Activated CD8-positive, alpha-beta T cell treated with anti-CD3 and anti-CD28 coated beads for 36 hours (primary cell): ENCODE data around the gene ANKS3. TPM values are rescaled to one million over a fixed set of nuclear protein-coding genes. Genes with fewer than 3 reads are reported as not detected.

Source experiments
- ATAC-seq: fragments of 200-7000 bp; cut with Tn5 transposase; one replicate; pipeline ENCODE4 v1.10.0; 2021; ENCODE audit warnings: mild to moderate bottlenecking, moderate library complexity
- CTCF ChIA-PET: fragments of 350-600 bp; sonication (Branson Sonifier 250); formaldehyde crosslinking; loops from one replicate; lab custom pipeline; 2021; ENCODE audit warnings: antibody characterized with exemption; lab: Charles Lee
- POLR2A ChIA-PET: fragments of 350-600 bp; sonication (Branson Sonifier 250); formaldehyde crosslinking; loops from one replicate; lab custom pipeline; 2021; ENCODE audit warnings: antibody characterized with exemption; lab: Charles Lee
- DNase-seq: peaks from one replicate; pipeline ENCODE4 v3.0.0-alpha.2; 2020
- H3K27ac Mint-ChIP-seq: one replicate; pipeline ENCODE4 v1.8.0; 2021; ENCODE audit warnings: mild to moderate bottlenecking, mixed read lengths
- H3K27me3 Mint-ChIP-seq: one replicate; pipeline ENCODE4 v1.8.0; 2021; ENCODE audit warnings: mixed read lengths
- H3K36me3 Mint-ChIP-seq: one replicate; pipeline ENCODE4 v1.8.0; 2021; ENCODE audit warnings: low read depth, mixed read lengths
- H3K4me1 Mint-ChIP-seq: one replicate; pipeline ENCODE4 v1.8.0; 2021; ENCODE audit warnings: low read depth, mixed read lengths
- H3K4me3 Mint-ChIP-seq: one replicate; pipeline ENCODE4 v1.8.0; 2021; ENCODE audit warnings: mild to moderate bottlenecking, moderate library complexity, mixed read lengths
- H3K9me3 Mint-ChIP-seq: one replicate; pipeline ENCODE4 v1.8.0; 2021; ENCODE audit warnings: mixed read lengths
- intact Hi-C: fragments of 100-400 bp; cut with micrococcal nuclease; formaldehyde crosslinking; loops from one replicate; pipeline ENCODE4 v1.10.0; 2022
- total RNA-seq, 2 experiments: library from RNA; stranded (reverse); gene quantifications; one replicate each; pipeline ENCODE4 v1.2.3, GENCODE V29; 2021
- TF ChIP-seq, protein P1 (sequence below): fragments of 200-600 bp; IDR thresholded peaks from one replicate; pipeline ENCODE4 v1.8.0; 2022; ENCODE audit warnings: antibody characterized with exemption, mild to moderate bottlenecking

ANKS3 gene
- total RNA-seq, 2 experiments from 2014 or later: 13.0 to 13.8 TPM

DNA sequence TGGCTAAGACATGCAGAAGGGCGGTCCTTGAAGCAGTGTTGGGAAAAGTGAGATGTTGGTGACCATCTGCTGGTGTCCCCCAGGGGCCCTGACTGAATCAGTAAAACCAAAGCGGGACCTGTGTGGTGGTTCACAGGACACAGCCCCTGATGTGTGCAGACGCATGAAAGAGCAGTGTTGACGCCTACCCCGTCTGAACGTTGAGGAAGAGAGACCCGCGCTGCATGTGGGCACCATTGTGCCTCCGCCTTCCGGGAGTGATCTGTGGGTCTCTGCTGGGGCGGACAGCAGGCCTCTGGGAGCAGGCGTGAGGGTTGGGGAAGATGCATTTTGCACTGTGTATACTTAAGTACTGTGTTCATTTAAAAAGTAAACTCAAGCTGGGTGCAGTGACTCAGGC, 77.8 kb downstream of the ANKS3 start:
- peaks cover 19% of the 10 kb centered on the region for H3K36me3 Mint-ChIP-seq
- POLR2A ChIA-PET: no interaction called here

DNA sequence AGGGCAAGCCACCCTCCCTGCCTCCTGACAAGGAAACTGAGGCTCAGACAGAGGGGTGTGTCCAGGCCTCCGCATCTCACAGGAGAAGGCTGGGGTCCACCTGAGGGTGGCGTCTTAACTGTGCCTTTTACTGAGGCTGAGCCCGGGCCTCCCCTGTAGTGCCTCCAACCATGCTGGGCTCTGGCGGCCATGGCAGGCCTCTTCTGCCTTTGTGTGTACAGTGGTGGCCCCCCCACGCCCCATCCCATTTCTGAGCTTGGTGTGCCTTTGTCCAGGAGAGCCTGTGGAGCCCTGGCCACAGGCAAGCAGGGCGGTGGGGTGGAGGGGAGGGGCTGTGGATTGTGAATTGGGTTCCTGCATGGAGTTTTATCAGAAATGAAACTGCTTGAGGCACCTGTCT, 78.3 kb downstream of the ANKS3 start:
- ChIA-PET CTCF (no interaction called here), POLR2A (no interaction called here)
- TF ChIP-seq, protein P1, sequence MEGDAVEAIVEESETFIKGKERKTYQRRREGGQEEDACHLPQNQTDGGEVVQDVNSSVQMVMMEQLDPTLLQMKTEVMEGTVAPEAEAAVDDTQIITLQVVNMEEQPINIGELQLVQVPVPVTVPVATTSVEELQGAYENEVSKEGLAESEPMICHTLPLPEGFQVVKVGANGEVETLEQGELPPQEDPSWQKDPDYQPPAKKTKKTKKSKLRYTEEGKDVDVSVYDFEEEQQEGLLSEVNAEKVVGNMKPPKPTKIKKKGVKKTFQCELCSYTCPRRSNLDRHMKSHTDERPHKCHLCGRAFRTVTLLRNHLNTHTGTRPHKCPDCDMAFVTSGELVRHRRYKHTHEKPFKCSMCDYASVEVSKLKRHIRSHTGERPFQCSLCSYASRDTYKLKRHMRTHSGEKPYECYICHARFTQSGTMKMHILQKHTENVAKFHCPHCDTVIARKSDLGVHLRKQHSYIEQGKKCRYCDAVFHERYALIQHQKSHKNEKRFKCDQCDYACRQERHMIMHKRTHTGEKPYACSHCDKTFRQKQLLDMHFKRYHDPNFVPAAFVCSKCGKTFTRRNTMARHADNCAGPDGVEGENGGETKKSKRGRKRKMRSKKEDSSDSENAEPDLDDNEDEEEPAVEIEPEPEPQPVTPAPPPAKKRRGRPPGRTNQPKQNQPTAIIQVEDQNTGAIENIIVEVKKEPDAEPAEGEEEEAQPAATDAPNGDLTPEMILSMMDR: no peak
- ATAC-seq (no peak), DNase-seq (no peak)
- Mint-ChIP-seq H3K4me3 (no peak overlapping the region), H3K27me3 (no peaks in the 10 kb centered on the region), H3K27ac (no peak overlapping the region), H3K4me1 (peaks cover 23% of the 10 kb centered on the region), H3K9me3 (no peaks in the 10 kb centered on the region), H3K36me3 (peaks cover 21% of the 10 kb centered on the region)
- intact Hi-C loops: no loop called here

More for the DNA sequence above, 77.8 kb downstream of the ANKS3 start:
- Mint-ChIP-seq H3K27ac (no peak overlapping the region), H3K9me3 (no peaks in the 10 kb centered on the region), H3K27me3 (no peaks in the 10 kb centered on the region), H3K4me3 (no peak overlapping the region), H3K4me1 (peaks cover 28% of the 10 kb centered on the region)
- CTCF ChIA-PET: no interaction called here
- DNase-seq (no peak), ATAC-seq (no peak)
- TF ChIP-seq, protein P1: no peak
- intact Hi-C loops: no loop called here

DNA sequence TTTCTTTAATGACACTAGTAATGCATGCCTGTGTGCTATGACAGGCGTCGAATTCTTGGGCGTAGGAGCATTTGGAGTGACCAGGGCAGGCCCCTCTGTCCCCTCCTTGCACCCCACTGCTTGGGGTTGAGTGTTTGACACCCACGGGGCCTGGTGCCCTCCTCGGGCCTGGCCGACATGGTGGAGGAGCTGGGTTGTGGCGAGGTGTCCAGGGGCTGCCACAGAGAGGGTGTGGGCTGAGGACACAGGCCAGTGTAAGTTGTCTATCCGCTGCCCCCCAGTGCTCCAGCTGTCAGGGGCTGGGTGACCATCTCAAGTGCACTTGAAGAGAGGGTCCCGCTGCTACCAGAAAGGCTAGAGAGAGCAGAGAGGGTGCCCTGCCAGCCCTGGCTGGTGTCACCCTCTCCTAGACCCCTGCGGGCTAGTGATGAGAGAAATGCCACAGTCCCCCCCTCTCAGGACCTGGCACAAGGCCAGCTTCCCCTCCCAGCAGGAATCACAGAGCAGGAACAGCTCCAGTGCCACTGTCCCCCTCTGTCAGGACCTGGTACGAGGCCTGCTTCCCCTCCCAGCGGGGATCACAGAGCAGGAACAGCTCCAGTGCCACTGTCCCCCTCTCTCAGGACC, 79.0 kb downstream of the ANKS3 start:
- POLR2A ChIA-PET: interaction anchor here (1.5 kb wide), 1 partner anchor 37 kb away, joined by 4 read pairs; no protein-coding TSS in a partner anchor
- H3K9me3 Mint-ChIP-seq: no peaks in the 10 kb centered on the region
- H3K36me3 Mint-ChIP-seq: peaks cover 26% of the 10 kb centered on the region
- intact Hi-C loops: no loop called here
- H3K4me3 Mint-ChIP-seq: no peak overlapping the region
- no peak overlapping the region for H3K27ac Mint-ChIP-seq
- DNase-seq: no peak
- TF ChIP-seq, protein P1: no peak
- H3K27me3 Mint-ChIP-seq: no peaks in the 10 kb centered on the region
- no peak for ATAC-seq
- H3K4me1 Mint-ChIP-seq: peaks cover 21% of the 10 kb centered on the region
- CTCF ChIA-PET: no interaction called here

DNA sequence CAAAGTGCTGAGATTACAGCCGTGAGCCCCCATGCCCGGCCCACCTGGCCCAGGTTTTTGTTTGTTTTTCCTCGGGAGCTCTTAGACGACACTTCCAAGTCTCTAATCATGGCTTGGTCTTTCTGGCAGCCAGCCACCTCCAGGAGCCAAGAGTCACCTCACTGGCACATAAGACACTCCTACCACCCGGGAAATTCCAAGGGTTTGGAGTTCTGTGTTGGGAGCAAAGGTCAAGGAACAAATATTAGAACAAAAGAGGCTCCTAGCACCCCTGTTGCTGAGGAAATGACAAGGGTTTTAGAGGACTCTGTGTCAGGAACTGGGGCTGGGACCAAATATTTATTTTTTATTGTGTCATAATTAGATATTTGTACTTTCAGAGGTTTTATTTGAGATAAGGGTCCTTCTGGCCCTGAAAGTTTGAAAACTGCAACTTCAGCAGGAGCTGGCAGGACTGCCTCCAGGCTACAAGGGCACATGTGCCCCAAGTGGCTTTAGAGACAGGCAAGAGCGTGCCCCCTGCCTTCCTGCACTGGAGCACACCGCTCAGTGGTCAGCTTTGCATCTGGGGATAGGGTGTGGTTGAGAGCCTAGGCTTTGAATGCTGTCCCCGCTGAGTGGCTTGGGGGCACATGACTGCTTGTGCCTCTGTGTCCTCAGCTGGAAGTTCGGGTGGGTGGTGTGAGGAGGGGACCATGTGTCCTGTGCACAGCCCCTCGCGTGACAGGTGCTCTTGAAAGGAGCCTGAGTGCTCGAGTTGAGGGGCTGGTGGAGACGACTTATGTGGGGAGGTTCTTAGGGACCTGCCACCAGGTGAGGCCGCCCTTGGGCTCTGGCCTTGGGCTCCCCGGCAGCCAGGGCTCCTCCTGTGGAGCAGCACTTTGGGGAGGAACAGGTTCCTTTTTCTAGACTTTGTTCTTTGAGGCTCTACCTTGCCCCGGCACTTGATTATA, 79.8 kb downstream of the ANKS3 start:
- Mint-ChIP-seq H3K4me3 (no peak overlapping the region), H3K9me3 (no peaks in the 10 kb centered on the region), H3K27me3 (no peaks in the 10 kb centered on the region), H3K4me1 (peaks cover 18% of the 10 kb centered on the region), H3K36me3 (peaks cover 30% of the 10 kb centered on the region), H3K27ac (no peak overlapping the region)
- DNase-seq (no peak), ATAC-seq (no peak)
- intact Hi-C loops: no loop called here
- TF ChIP-seq, protein P1: no peak
- ChIA-PET POLR2A (interaction anchor here (1.5 kb wide), 1 partner anchor 38 kb away, joined by 4 read pairs; no protein-coding TSS in a partner anchor), CTCF (interaction anchor here (1.0 kb wide), 1 partner anchor 30 kb away, joined by 5 read pairs; the partner anchor contains the start of gene MGRN1)

DNA sequence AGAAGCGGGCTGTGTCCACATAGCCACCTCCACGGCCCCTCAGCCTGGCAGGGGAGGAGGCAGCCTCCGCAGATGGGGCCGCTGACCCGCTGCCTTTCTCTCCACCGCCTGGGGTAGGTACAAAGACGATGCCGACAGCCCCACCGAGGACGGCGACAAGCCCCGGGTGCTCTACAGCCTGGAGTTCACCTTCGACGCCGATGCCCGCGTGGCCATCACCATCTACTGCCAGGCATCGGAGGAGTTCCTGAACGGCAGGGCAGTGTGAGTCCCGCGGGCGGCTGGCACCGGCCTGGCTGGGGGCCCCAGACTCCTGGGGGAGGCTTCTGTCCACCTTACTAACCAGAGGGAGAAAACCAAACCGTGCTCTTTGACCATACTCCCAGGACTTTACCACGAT, 81.5 kb downstream of the ANKS3 start:
- ChIA-PET CTCF (no interaction called here), POLR2A (no interaction called here)
- no peak overlapping the region for H3K27ac Mint-ChIP-seq
- TF ChIP-seq, protein P1: no peak
- no peak for DNase-seq
- H3K4me3 Mint-ChIP-seq: no peak overlapping the region
- ATAC-seq: no peak
- intact Hi-C loops: no loop called here
- H3K27me3 Mint-ChIP-seq: no peaks in the 10 kb centered on the region
- H3K9me3 Mint-ChIP-seq: no peaks in the 10 kb centered on the region
- H3K4me1 Mint-ChIP-seq: peaks cover 18% of the 10 kb centered on the region
- H3K36me3 Mint-ChIP-seq: peaks cover 36% of the 10 kb centered on the region
